ENCODE results near the gene SRRM2. TPM values are rescaled to one million over a fixed set of nuclear protein-coding genes. Genes with fewer than 3 reads are reported as not detected.

SRRM2 gene
- polyA plus RNA-seq, 1 donor (not counting 4 experiments of a cell fraction or from before 2014, with no cell fraction given), result 101 TPM

DNA sequence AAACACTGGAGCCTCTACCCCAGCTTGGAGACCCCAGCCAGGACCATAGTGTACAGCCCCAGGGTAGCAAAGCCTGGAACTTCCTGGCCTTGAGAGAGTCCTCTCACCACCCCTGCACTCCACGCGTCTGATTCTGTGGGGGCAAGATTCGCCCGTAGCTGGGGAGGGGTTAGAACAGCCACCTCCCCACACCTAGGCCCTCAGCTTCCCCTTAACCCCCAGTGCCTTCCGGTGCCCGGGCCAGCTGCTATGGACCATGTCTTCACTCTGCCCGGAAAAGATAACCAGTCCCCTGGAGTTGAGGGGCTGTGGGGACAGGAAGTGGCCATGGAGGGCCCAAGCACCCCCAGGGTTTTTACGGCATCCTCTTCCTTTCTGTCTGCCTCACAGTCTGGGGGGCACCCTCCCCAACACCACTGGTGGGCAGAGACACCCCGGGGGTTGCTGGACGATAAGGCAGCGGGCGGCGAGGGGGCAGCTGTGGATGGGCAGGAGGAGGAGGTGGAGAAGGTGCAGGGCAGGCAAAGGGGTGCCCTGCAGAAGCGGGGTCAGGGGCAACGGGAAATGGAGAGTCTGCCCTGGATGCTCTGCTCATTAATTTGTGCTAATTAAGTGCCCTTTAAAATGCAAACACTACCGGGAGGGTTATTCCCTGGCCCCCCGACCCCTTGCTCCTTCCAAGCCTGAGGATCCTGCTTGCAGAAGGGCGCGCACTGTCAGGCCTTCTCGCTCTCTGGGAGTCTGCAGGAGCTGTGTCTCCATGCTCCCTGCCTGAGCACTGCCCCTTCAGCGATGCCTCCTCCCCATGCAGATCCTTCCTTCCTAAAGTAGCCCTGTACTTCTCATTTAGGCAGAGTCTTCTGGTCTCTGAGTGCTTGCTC lies 34.8 kb upstream of the SRRM2 start:
- Histone ChIP-seq H3K9me3 (ENCODE audit: control insufficient read depth, low read depth, low read length) (no peaks in the 10 kb centered on the region), H3K36me3 (ENCODE audit: control insufficient read depth in 2 of 2, extremely low read depth in 1 of 2, insufficient read depth in 2 of 2, low read length in 2 of 2) (no peaks in the 10 kb centered on the region), H3K27me3 (ENCODE audit: control insufficient read depth, extremely low read depth, insufficient read depth, low read length) (peaks cover 14% of the 10 kb centered on the region), H3K4me1 (ENCODE audit: control insufficient read depth, extremely low read depth, insufficient read depth, low read length) (peaks cover 4% of the 10 kb centered on the region), H3K79me2 (ENCODE audit: control insufficient read depth, insufficient read depth, low read length) (no peaks in the 10 kb centered on the region), H3K4me3 (ENCODE audit: control insufficient read depth in 2 of 3, extremely low read depth in 1 of 3, insufficient read depth in 2 of 3, low read depth in 1 of 3, low read length in 3 of 3) (no peak overlapping the region), H3K4me2 (ENCODE audit: control insufficient read depth, extremely low read depth, insufficient read depth, low read depth, low read length) (no peak overlapping the region), H3K27ac (ENCODE audit: control insufficient read depth, insufficient read depth, low read length) (no peak overlapping the region), H2AFZ (ENCODE audit: control insufficient read depth, low read length) (no peak overlapping the region), H3K9me1 (ENCODE audit: control insufficient read depth, extremely low read depth, insufficient read depth, low read length) (no peaks in the 10 kb centered on the region), H4K20me1 (ENCODE audit: control insufficient read depth, extremely low read depth, insufficient read depth, low read length) (no peaks in the 10 kb centered on the region), H3K9ac (ENCODE audit: control insufficient read depth, extremely low read depth, insufficient read depth, low read length) (no peak overlapping the region)
- DNase-seq (ENCODE audit: low read depth, low spot score), result no peak
- dilution Hi-C loops (cut with MboI; ENCODE audit: extremely low pct_ligation_motif_present, low sequenced_read_pairs), result no loop called here
- no peak for FAIRE-seq
- no peak for TF ChIP-seq EZH2 (IDR thresholded peaks at IDR 0.05; ENCODE audit: low read length)
- TF ChIP-seq, protein P1, sequence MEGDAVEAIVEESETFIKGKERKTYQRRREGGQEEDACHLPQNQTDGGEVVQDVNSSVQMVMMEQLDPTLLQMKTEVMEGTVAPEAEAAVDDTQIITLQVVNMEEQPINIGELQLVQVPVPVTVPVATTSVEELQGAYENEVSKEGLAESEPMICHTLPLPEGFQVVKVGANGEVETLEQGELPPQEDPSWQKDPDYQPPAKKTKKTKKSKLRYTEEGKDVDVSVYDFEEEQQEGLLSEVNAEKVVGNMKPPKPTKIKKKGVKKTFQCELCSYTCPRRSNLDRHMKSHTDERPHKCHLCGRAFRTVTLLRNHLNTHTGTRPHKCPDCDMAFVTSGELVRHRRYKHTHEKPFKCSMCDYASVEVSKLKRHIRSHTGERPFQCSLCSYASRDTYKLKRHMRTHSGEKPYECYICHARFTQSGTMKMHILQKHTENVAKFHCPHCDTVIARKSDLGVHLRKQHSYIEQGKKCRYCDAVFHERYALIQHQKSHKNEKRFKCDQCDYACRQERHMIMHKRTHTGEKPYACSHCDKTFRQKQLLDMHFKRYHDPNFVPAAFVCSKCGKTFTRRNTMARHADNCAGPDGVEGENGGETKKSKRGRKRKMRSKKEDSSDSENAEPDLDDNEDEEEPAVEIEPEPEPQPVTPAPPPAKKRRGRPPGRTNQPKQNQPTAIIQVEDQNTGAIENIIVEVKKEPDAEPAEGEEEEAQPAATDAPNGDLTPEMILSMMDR (optimal IDR thresholded peaks at IDR 0.05 in 1 of 3, IDR thresholded peaks at IDR 0.05 in 1 of 3, conservative IDR thresholded peaks at IDR 0.05 in 1 of 3; ENCODE audit: extremely low read depth in 1 of 3, insufficient read depth in 2 of 3, low read length in 3 of 3), result no peak

DNA sequence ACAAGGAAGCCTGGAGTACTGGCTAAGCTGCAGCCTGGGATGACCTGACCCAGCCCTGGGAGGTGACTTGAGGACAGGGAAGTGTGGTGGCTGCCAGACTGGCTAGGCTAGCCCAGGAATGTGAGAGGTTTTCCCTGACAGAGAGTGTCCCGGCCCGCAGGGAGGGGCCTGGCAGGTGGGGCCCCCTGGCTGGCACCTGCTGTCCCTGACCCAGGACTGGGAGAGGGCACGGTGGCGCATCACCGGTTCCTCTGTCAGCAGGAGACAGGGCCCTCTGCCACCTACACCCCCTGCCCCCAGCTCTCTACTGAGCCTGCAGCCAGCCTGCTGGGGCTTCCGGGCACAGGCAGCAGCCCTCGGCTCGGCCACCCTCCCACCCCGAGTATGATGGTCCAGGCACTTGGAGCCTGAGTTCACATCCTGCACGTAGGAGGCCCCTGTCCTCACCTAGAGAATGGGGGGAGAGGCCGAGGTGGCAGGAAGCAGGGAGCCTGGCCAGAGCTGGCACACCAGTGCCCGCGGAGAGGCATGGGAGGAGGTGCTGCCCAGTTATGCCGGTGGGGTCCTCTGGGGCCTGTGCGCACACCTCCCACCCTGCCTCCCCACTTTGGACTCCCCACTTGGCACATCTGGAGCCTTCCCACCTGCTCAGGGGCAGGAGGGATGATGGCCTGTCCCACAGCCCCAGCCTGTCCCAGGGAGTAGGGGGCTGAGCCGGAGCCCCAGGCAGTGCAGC lies 32.9 kb upstream of the SRRM2 start:
- FAIRE-seq (no peak), DNase-seq (ENCODE audit: low read depth, low spot score) (no peak)
- no peaks in the 10 kb centered on the region for H3K9me3 ChIP-seq (ENCODE audit: control insufficient read depth, low read depth, low read length)
- no peaks in the 10 kb centered on the region for H3K36me3 ChIP-seq (ENCODE audit: control insufficient read depth in 2 of 2, extremely low read depth in 1 of 2, insufficient read depth in 2 of 2, low read length in 2 of 2)
- H3K27ac ChIP-seq (ENCODE audit: control insufficient read depth, insufficient read depth, low read length), result no peak overlapping the region
- peaks cover 7% of the 10 kb centered on the region for H3K4me1 ChIP-seq (ENCODE audit: control insufficient read depth, extremely low read depth, insufficient read depth, low read length)
- H3K9me1 ChIP-seq (ENCODE audit: control insufficient read depth, extremely low read depth, insufficient read depth, low read length), result no peaks in the 10 kb centered on the region
- H3K4me2 ChIP-seq (ENCODE audit: control insufficient read depth, extremely low read depth, insufficient read depth, low read depth, low read length), result no peak overlapping the region
- no peak overlapping the region for H2AFZ ChIP-seq (ENCODE audit: control insufficient read depth, low read length)
- no peak overlapping the region for H3K4me3 ChIP-seq (ENCODE audit: control insufficient read depth in 2 of 3, extremely low read depth in 1 of 3, insufficient read depth in 2 of 3, low read depth in 1 of 3, low read length in 3 of 3)
- H4K20me1 ChIP-seq (ENCODE audit: control insufficient read depth, extremely low read depth, insufficient read depth, low read length), result no peaks in the 10 kb centered on the region
- no peaks in the 10 kb centered on the region for H3K79me2 ChIP-seq (ENCODE audit: control insufficient read depth, insufficient read depth, low read length)
- TF ChIP-seq, protein P1 (optimal IDR thresholded peaks at IDR 0.05 in 1 of 3, IDR thresholded peaks at IDR 0.05 in 1 of 3, conservative IDR thresholded peaks at IDR 0.05 in 1 of 3; ENCODE audit: extremely low read depth in 1 of 3, insufficient read depth in 2 of 3, low read length in 3 of 3), result no peak
- no peak for TF ChIP-seq EZH2 (IDR thresholded peaks at IDR 0.05; ENCODE audit: low read length)
- dilution Hi-C loops (cut with MboI; ENCODE audit: extremely low pct_ligation_motif_present, low sequenced_read_pairs), result no loop called here
- peaks cover 8% of the 10 kb centered on the region for H3K27me3 ChIP-seq (ENCODE audit: control insufficient read depth, extremely low read depth, insufficient read depth, low read length)
- no peak overlapping the region for H3K9ac ChIP-seq (ENCODE audit: control insufficient read depth, extremely low read depth, insufficient read depth, low read length)

Measured in keratinocyte (primary cell).